H9 (cell line): ENCODE measurements around the gene IL18R1. TPM values are rescaled to one million over a fixed set of nuclear protein-coding genes. Genes with fewer than 3 reads are reported as not detected.

ENCODE experiments used
- DNase-seq: peaks from one replicate; pipeline ENCODE4 v3.0.0-alpha.2; 2017
- H2AFZ ChIP-seq: one replicate; pipeline ENCODE4 v1.6.1; 2013; ENCODE audit warnings: mild to moderate bottlenecking, low read length, control low read depth, moderate library complexity
- H2AK5ac ChIP-seq: 2 replicates; pipeline ENCODE4 v1.6.1; 2013; ENCODE audit warnings: low read length, control low read depth, mixed read lengths; ENCODE audit not compliant: insufficient read length
- H2BK120ac ChIP-seq: one replicate; pipeline ENCODE4 v1.6.1; 2013; ENCODE audit warnings: low read depth, mild to moderate bottlenecking, low read length, control low read depth, inconsistent platforms; ENCODE audit not compliant: poor library complexity, severe bottlenecking
- H2BK12ac ChIP-seq: 2 replicates; pipeline ENCODE4 v1.6.1; 2013; ENCODE audit warnings: low read length, control low read depth, mixed read lengths, low read depth; ENCODE audit not compliant: insufficient read length
- H2BK15ac ChIP-seq: 2 replicates; pipeline ENCODE4 v1.6.1; 2013; ENCODE audit warnings: low read depth, low read length, control low read depth
- H2BK20ac ChIP-seq: one replicate; pipeline ENCODE4 v1.6.1; 2013; ENCODE audit warnings: low read depth, mild to moderate bottlenecking, low read length, control low read depth, inconsistent platforms; ENCODE audit not compliant: poor library complexity, severe bottlenecking
- H2BK5ac ChIP-seq: 2 replicates; pipeline ENCODE4 v1.6.1; 2013; ENCODE audit warnings: low read length, control low read depth, mixed read lengths; ENCODE audit not compliant: insufficient read length
- H3K14ac ChIP-seq: 2 replicates; pipeline ENCODE4 v1.6.1; 2013; ENCODE audit warnings: low read length, control low read depth; ENCODE audit not compliant: insufficient read depth
- H3K18ac ChIP-seq: 2 replicates; pipeline ENCODE4 v1.6.1; 2013; ENCODE audit warnings: low read depth, mild to moderate bottlenecking, mixed read lengths, low read length, control low read depth; ENCODE audit not compliant: insufficient read length
- H3K23ac ChIP-seq: 2 replicates; pipeline ENCODE4 v1.6.1; 2013; ENCODE audit warnings: low read length, control low read depth, mixed read lengths, low read depth; ENCODE audit not compliant: insufficient read length
- H3K23me2 ChIP-seq: 2 replicates; pipeline ENCODE4 v1.6.1; 2013; ENCODE audit warnings: low read depth, mild to moderate bottlenecking, mixed read lengths, low read length, control low read depth; ENCODE audit not compliant: insufficient read length, poor library complexity, severe bottlenecking
- H3K27ac ChIP-seq: 2 replicates; pipeline ENCODE4 v1.5.1; 2013; ENCODE audit warnings: low read length, control low read depth, mixed read lengths, low read depth; ENCODE audit not compliant: insufficient read length
- H3K27me3 ChIP-seq: 2 replicates; pipeline ENCODE4 v1.6.1; 2013; ENCODE audit warnings: low read length, control low read depth, inconsistent platforms; ENCODE audit not compliant: insufficient read depth
- H3K4ac ChIP-seq: 2 replicates; pipeline ENCODE4 v1.6.1; 2013; ENCODE audit warnings: low read depth, mild to moderate bottlenecking, control low read depth, inconsistent platforms, low read length, moderate library complexity
- H3K4me1 ChIP-seq: 2 replicates; pipeline ENCODE4 v1.6.1; 2013; ENCODE audit warnings: low read length, control low read depth, inconsistent platforms; ENCODE audit not compliant: insufficient read depth
- H3K4me2 ChIP-seq: 2 replicates; pipeline ENCODE4 v1.6.1; 2013; ENCODE audit warnings: low read length, control low read depth, mixed read lengths; ENCODE audit not compliant: insufficient read length, insufficient read depth
- H3K56ac ChIP-seq: 2 replicates; pipeline ENCODE4 v1.6.1; 2013; ENCODE audit warnings: low read depth, mild to moderate bottlenecking, mixed read lengths, low read length, control low read depth; ENCODE audit not compliant: insufficient read length
- H3K79me1 ChIP-seq: 2 replicates; pipeline ENCODE4 v1.6.1; 2013; ENCODE audit warnings: low read depth, mild to moderate bottlenecking, moderate library complexity, low read length, control low read depth, inconsistent platforms; ENCODE audit not compliant: insufficient read depth, poor library complexity, severe bottlenecking
- H3K79me2 ChIP-seq: 2 replicates; pipeline ENCODE4 v1.6.1; 2013; ENCODE audit warnings: low read length, control low read depth, inconsistent platforms; ENCODE audit not compliant: insufficient read depth
- H3K9ac ChIP-seq: 2 replicates; pipeline ENCODE4 v1.6.1; 2013; ENCODE audit warnings: low read length, control low read depth, mixed read lengths; ENCODE audit not compliant: insufficient read length; ENCODE audit errors: extremely low read depth
- H3K9me3 ChIP-seq: one replicate; pipeline ENCODE4 v1.6.1; 2013; ENCODE audit warnings: low read depth, low read length, inconsistent platforms; ENCODE audit not compliant: control insufficient read depth
- H3T11ph ChIP-seq: one replicate; pipeline ENCODE4 v1.6.1; 2013; ENCODE audit warnings: mild to moderate bottlenecking, low read length, control low read depth, inconsistent platforms
- H4K20me1 ChIP-seq: one replicate; pipeline ENCODE4 v1.6.1; 2013; ENCODE audit not compliant: control insufficient read depth, insufficient read length, insufficient read depth
- H4K5ac ChIP-seq: 2 replicates; pipeline ENCODE4 v1.6.1; 2013; ENCODE audit warnings: low read depth, mild to moderate bottlenecking, mixed read lengths, low read length, control low read depth; ENCODE audit not compliant: insufficient read length
- H4K8ac ChIP-seq: replicated peaks from 2 replicates; pipeline ENCODE4 v1.6.1; 2013; ENCODE audit warnings: low read length, control low read depth, mixed read lengths, low read depth; ENCODE audit not compliant: insufficient read length
- H4K91ac ChIP-seq: 2 replicates; pipeline ENCODE4 v1.6.1; 2013; ENCODE audit warnings: low read depth, mild to moderate bottlenecking, moderate library complexity, mixed read lengths, low read length, control low read depth; ENCODE audit not compliant: insufficient read length
- H3K27ac Mint-ChIP-seq, 3 experiments: 2 replicates in 2 of 3; 3 replicates in 1 of 3; pipeline ENCODE4 v1.8.0; 2020 to 2021; ENCODE audit warnings: mixed read lengths in 3 of 3, mild to moderate bottlenecking in 1 of 3, moderate library complexity in 1 of 3
- H3K27me3 Mint-ChIP-seq: 2 replicates; pipeline ENCODE4 v1.8.0; 2021; ENCODE audit warnings: low read depth, mild to moderate bottlenecking, moderate library complexity, mixed read lengths
- H3K36me3 Mint-ChIP-seq, 3 experiments: 2 replicates in 2 of 3; 3 replicates in 1 of 3; pipeline ENCODE4 v1.8.0; 2020 to 2021; ENCODE audit warnings: low read depth in 3 of 3, mixed read lengths in 3 of 3; ENCODE audit not compliant: insufficient read depth in 1 of 3
- H3K4me1 Mint-ChIP-seq, 2 experiments: 2 replicates each; pipeline ENCODE4 v1.8.0; 2020; ENCODE audit warnings: mixed read lengths in 2 of 2
- H3K4me3 Mint-ChIP-seq, 2 experiments: 2 replicates in 1 of 2; 3 replicates in 1 of 2; pipeline ENCODE4 v1.8.0; 2020 to 2021; ENCODE audit warnings: mild to moderate bottlenecking in 2 of 2, mixed read lengths in 2 of 2, moderate library complexity in 1 of 2
- H3K9me3 Mint-ChIP-seq, 2 experiments: 2 replicates in 1 of 2; 3 replicates in 1 of 2; pipeline ENCODE4 v1.8.0; 2020; ENCODE audit warnings: mild to moderate bottlenecking in 2 of 2, mixed read lengths in 2 of 2, moderate library complexity in 1 of 2
- CTCF ChIP-seq: fragments of 200-600 bp; sonication (generic); conservative IDR thresholded peaks from 3 replicates; pipeline ENCODE4 v1.8.0; 2021; ENCODE audit warnings: antibody characterized with exemption, mild to moderate bottlenecking
- WGBS: extraction: QIAGEN DNeasy Blood & Tissue Kit; methylation state at CpG from one replicate; pipeline ENCODE4 v1.1.7; 2013; ENCODE audit warnings: missing lambda C conversion rate, low lambda C conversion rate, mixed read lengths; ENCODE audit not compliant: insufficient read length; ENCODE audit errors: extremely low coverage; 5-methylcytosine and 5-hydroxymethylcytosine counted together
- total RNA-seq: library from RNA; stranded (reverse); gene quantifications from 2 replicates; pipeline ENCODE4 v1.2.1, GENCODE V29; 2021

Gene IL18R1
- total RNA-seq, 1 experiment from 2014 or later: not detected

GRCh38 chr2:102318437-102318836 is 37.2 kb upstream of the IL18R1 start:
- no peak overlapping the region for H3K56ac ChIP-seq
- H2AK5ac ChIP-seq: no peak overlapping the region
- H3K79me1 ChIP-seq: no peaks in the 10 kb centered on the region
- no peak for DNase-seq
- H4K91ac ChIP-seq: no peak overlapping the region
- H3K27ac ChIP-seq: no peak overlapping the region
- no peak overlapping the region for H3K23ac ChIP-seq
- Mint-ChIP-seq H3K27me3 (no peaks in the 10 kb centered on the region; the same call in none of the 2 replicates), H3K4me1 (no peaks in the 10 kb centered on the region), H3K4me3 (no peak overlapping the region), H3K36me3 (peaks cover 0 to 2% (median 0%) of the 10 kb centered on the region in 3 experiments; a peak in 1 of 7 replicates), H3K27ac (no peak overlapping the region), H3K9me3 (peaks cover 5 to 13% of the 10 kb centered on the region in 2 experiments)
- H2BK12ac ChIP-seq: no peak overlapping the region
- H3K4ac ChIP-seq: no peak overlapping the region
- no peak overlapping the region for H2AFZ ChIP-seq
- no CpG with 5 or more reads among the region's 2 CpGs for WGBS
- H3K4me1 ChIP-seq: no peaks in the 10 kb centered on the region
- no peak overlapping the region for H3K4me2 ChIP-seq
- H4K20me1 ChIP-seq: no peaks in the 10 kb centered on the region
- H4K8ac ChIP-seq: no peak overlapping the region
- no peak overlapping the region for H3T11ph ChIP-seq
- H2BK120ac ChIP-seq: no peak overlapping the region
- no peaks in the 10 kb centered on the region for H3K9me3 ChIP-seq
- H2BK15ac ChIP-seq: no peak overlapping the region
- H3K79me2 ChIP-seq: no peaks in the 10 kb centered on the region
- H2BK5ac ChIP-seq: no peak overlapping the region
- no peak overlapping the region for H2BK20ac ChIP-seq
- H3K23me2 ChIP-seq: no peaks in the 10 kb centered on the region
- H3K18ac ChIP-seq: no peak overlapping the region
- no peak overlapping the region for H3K14ac ChIP-seq
- H4K5ac ChIP-seq: no peak overlapping the region
- no peak overlapping the region for H3K9ac ChIP-seq
- no peak for TF ChIP-seq CTCF
- H3K27me3 ChIP-seq: no peaks in the 10 kb centered on the region
